Measurements from ENCODE around the gene TNNC2. TPM values are rescaled to one million over a fixed set of nuclear protein-coding genes. Genes with fewer than 3 reads are reported as not detected.

Gene TNNC2
- total RNA-seq, 2 experiments from 2014 or later, result not detected

GRCh38 chr20:45860560-45861220 lies 33.6 kb upstream of the TNNC2 start:
- BruUV-seq (replicated peaks), result no TSS peak
- Histone ChIP-seq H3K4me1 (ENCODE audit: insufficient read depth, low read length, poor library complexity, severe bottlenecking) (peaks cover 19% of the 10 kb centered on the region), H2AFZ (ENCODE audit: low read length) (no peak overlapping the region), H3K9me2 (ENCODE audit: insufficient read depth, low read length) (no peaks in the 10 kb centered on the region), H3K4me3 (ENCODE audit: low read depth, low read length, poor library complexity, severe bottlenecking) (no peak overlapping the region), H4K20me1 (ENCODE audit: insufficient read depth, low read length) (no peaks in the 10 kb centered on the region), H3K36me3 (ENCODE audit: insufficient read depth, low read length) (no peaks in the 10 kb centered on the region), H3K27ac (ENCODE audit: low read depth, low read length, poor library complexity, severe bottlenecking) (no peak overlapping the region), H3K9me3 (ENCODE audit: low read length) (no peaks in the 10 kb centered on the region), H3K4me2 (ENCODE audit: low read length) (no peak overlapping the region), H3K79me2 (ENCODE audit: insufficient read depth, low read depth, low read length) (peaks cover 24% of the 10 kb centered on the region; the same call in 1 of the 2 replicates)
- POLR2A ChIA-PET, result no interaction called here
- intact Hi-C loops (cut with micrococcal nuclease; ENCODE audit: unreplicated experiment), result no loop called here
- CTCF ChIA-PET (ENCODE audit: unreplicated experiment), result no interaction called here
- no peak for DNase-seq (ENCODE audit: low spot score)
- TF ChIP-seq, protein P1, sequence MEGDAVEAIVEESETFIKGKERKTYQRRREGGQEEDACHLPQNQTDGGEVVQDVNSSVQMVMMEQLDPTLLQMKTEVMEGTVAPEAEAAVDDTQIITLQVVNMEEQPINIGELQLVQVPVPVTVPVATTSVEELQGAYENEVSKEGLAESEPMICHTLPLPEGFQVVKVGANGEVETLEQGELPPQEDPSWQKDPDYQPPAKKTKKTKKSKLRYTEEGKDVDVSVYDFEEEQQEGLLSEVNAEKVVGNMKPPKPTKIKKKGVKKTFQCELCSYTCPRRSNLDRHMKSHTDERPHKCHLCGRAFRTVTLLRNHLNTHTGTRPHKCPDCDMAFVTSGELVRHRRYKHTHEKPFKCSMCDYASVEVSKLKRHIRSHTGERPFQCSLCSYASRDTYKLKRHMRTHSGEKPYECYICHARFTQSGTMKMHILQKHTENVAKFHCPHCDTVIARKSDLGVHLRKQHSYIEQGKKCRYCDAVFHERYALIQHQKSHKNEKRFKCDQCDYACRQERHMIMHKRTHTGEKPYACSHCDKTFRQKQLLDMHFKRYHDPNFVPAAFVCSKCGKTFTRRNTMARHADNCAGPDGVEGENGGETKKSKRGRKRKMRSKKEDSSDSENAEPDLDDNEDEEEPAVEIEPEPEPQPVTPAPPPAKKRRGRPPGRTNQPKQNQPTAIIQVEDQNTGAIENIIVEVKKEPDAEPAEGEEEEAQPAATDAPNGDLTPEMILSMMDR (conservative IDR thresholded peaks at IDR 0.05; ENCODE audit: low read length), result no peak
- no peak for TF ChIP-seq EZH2phosphoT487 (IDR thresholded peaks at IDR 0.05; ENCODE audit: borderline replicate concordance, low read depth, low read length)

GRCh38 chr20:45859916-45860315 lies 32.8 kb upstream of the TNNC2 start:
- no TSS peak for BruUV-seq (replicated peaks)
- H3K4me1 ChIP-seq (ENCODE audit: insufficient read depth, low read length, poor library complexity, severe bottlenecking), result peaks cover 20% of the 10 kb centered on the region
- CTCF ChIA-PET (ENCODE audit: unreplicated experiment), result no interaction called here

More at GRCh38 chr20:45859916-45860315, 32.8 kb upstream of the TNNC2 start:
- Histone ChIP-seq H2AFZ (ENCODE audit: low read length) (no peak overlapping the region), H3K4me2 (ENCODE audit: low read length) (no peak overlapping the region), H4K20me1 (ENCODE audit: insufficient read depth, low read length) (no peaks in the 10 kb centered on the region), H3K36me3 (ENCODE audit: insufficient read depth, low read length) (no peaks in the 10 kb centered on the region), H3K79me2 (ENCODE audit: insufficient read depth, low read depth, low read length) (peaks cover 25% of the 10 kb centered on the region; the same call in 1 of the 2 replicates), H3K9me2 (ENCODE audit: insufficient read depth, low read length) (no peaks in the 10 kb centered on the region), H3K4me3 (ENCODE audit: low read depth, low read length, poor library complexity, severe bottlenecking) (no peak overlapping the region), H3K9me3 (ENCODE audit: low read length) (no peaks in the 10 kb centered on the region), H3K27ac (ENCODE audit: low read depth, low read length, poor library complexity, severe bottlenecking) (no peak overlapping the region)
- DNase-seq (ENCODE audit: low spot score), result no peak
- TF ChIP-seq EZH2phosphoT487 (IDR thresholded peaks at IDR 0.05; ENCODE audit: borderline replicate concordance, low read depth, low read length), result no peak
- TF ChIP-seq, protein P1 (conservative IDR thresholded peaks at IDR 0.05; ENCODE audit: low read length), result no peak
- intact Hi-C loops (cut with micrococcal nuclease; ENCODE audit: unreplicated experiment), result no loop called here
- POLR2A ChIA-PET, result no interaction called here

All from OCI-LY7 (cell line).